ENCODE data around the gene ETFB. TPM values are rescaled to one million over a fixed set of nuclear protein-coding genes. Genes with fewer than 3 reads are reported as not detected.

Gene ETFB
- total and polyA plus RNA-seq, 9 of the 15 experiments (the other 6 are each of a cell fraction or from before 2014, with no cell fraction given), result 18.1 to 143 (median 96.1) TPM

DNA sequence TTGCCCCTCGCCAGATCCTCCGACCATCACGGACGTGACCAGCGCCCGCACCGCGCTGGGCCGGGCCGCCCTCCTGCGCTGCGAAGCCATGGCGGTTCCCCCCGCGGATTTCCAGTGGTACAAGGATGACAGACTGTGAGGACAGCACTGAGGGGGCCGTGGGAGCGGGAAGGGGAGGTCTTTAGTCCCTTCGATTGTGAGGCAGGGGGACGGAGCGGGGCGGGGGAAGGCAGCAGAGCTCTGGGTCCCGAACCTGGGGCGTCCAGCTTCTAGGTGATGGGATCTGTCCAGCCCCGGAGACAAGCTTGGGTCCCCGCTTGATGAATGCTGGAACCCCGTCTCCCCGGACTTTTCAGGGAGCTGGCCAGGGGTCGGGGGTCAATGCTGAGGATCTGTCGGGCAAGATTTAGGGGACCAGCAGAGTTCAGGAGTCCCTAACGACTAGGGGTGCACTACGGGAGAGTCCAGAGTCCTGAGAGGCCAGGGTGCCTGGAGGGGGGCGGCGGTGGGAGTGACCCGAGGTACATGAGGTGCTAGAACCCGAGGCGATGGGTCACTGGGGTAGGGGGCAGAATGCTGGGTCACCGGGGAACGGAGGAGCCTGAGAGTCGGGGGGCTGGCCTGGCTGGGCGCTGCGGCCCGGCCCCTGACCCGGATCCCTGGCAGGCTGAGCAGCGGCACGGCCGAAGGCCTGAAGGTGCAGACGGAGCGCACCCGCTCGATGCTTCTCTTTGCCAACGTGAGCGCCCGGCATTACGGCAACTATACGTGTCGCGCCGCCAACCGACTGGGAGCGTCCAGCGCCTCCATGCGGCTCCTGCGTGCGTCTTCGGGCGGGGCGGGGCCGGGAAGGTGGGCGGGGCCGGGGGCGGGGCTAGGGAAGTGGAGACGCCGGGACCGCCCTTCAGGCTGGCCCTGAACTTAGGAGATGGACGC lies 38.9 kb downstream of the ETFB start (continued):
- TF ChIP-seq, protein P1, sequence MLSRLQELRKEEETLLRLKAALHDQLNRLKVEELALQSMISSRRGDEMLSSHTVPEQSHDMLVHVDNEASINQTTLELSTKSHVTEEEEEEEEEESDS (CRISPR knock-in tag; IDR thresholded peaks at IDR 0.05), result no peak
- TF ChIP-seq NFE2 (IDR thresholded peaks at IDR 0.05; ENCODE audit: low read depth) (no peak), ZNF561 (CRISPR knock-in tag; conservative IDR thresholded peaks at IDR 0.05) (no peak), XRCC5 (IDR thresholded peaks at IDR 0.05; ENCODE audit: low read depth, low read length) (no peak), MBD2 (IDR thresholded peaks at IDR 0.05; ENCODE audit: borderline replicate concordance, low read depth) (no peak), ZNF507 (tag; conservative IDR thresholded peaks at IDR 0.05) (no peak), ZNF165 (CRISPR knock-in tag; IDR thresholded peaks at IDR 0.05; ENCODE audit: borderline replicate concordance) (no peak), ZBTB1 (CRISPR knock-in tag; IDR thresholded peaks at IDR 0.05; ENCODE audit: borderline replicate concordance, low read depth) (no peak), KAT7 (CRISPR knock-in tag; IDR thresholded peaks at IDR 0.05; ENCODE audit: borderline replicate concordance) (no peak), U2AF1 (optimal IDR thresholded peaks at IDR 0.05; ENCODE audit: low read depth, low read length) (no peak), NELFE (IDR thresholded peaks at IDR 0.05; ENCODE audit: insufficient read depth, insufficient read length) (no peak)
- TF ChIP-seq, protein P2, sequence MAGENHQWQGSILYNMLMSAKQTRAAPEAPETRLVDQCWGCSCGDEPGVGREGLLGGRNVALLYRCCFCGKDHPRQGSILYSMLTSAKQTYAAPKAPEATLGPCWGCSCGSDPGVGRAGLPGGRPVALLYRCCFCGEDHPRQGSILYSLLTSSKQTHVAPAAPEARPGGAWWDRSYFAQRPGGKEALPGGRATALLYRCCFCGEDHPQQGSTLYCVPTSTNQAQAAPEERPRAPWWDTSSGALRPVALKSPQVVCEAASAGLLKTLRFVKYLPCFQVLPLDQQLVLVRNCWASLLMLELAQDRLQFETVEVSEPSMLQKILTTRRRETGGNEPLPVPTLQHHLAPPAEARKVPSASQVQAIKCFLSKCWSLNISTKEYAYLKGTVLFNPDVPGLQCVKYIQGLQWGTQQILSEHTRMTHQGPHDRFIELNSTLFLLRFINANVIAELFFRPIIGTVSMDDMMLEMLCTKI (IDR thresholded peaks at IDR 0.05; ENCODE audit: partially characterized antibody), result no peak
- TF ChIP-seq, protein P3, sequence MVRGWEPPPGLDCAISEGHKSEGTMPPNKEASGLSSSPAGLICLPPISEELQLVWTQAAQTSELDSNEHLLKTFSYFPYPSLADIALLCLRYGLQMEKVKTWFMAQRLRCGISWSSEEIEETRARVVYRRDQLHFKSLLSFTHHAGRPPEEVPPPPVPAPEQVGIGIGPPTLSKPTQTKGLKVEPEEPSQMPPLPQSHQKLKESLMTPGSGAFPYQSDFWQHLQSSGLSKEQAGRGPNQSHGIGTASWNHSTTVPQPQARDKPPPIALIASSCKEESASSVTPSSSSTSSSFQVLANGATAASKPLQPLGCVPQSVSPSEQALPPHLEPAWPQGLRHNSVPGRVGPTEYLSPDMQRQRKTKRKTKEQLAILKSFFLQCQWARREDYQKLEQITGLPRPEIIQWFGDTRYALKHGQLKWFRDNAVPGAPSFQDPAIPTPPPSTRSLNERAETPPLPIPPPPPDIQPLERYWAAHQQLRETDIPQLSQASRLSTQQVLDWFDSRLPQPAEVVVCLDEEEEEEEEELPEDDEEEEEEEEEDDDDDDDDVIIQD (CRISPR knock-in tag; IDR thresholded peaks at IDR 0.05), result no peak
- TF ChIP-seq, protein P4, sequence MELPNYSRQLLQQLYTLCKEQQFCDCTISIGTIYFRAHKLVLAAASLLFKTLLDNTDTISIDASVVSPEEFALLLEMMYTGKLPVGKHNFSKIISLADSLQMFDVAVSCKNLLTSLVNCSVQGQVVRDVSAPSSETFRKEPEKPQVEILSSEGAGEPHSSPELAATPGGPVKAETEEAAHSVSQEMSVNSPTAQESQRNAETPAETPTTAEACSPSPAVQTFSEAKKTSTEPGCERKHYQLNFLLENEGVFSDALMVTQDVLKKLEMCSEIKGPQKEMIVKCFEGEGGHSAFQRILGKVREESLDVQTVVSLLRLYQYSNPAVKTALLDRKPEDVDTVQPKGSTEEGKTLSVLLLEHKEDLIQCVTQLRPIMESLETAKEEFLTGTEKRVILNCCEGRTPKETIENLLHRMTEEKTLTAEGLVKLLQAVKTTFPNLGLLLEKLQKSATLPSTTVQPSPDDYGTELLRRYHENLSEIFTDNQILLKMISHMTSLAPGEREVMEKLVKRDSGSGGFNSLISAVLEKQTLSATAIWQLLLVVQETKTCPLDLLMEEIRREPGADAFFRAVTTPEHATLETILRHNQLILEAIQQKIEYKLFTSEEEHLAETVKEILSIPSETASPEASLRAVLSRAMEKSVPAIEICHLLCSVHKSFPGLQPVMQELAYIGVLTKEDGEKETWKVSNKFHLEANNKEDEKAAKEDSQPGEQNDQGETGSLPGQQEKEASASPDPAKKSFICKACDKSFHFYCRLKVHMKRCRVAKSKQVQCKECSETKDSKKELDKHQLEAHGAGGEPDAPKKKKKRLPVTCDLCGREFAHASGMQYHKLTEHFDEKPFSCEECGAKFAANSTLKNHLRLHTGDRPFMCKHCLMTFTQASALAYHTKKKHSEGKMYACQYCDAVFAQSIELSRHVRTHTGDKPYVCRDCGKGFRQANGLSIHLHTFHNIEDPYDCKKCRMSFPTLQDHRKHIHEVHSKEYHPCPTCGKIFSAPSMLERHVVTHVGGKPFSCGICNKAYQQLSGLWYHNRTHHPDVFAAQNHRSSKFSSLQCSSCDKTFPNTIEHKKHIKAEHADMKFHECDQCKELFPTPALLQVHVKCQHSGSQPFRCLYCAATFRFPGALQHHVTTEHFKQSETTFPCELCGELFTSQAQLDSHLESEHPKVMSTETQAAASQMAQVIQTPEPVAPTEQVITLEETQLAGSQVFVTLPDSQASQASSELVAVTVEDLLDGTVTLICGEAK (IDR thresholded peaks at IDR 0.05), result 0 out of 2 replicates have a peak, but pooled peaks have one; percentile 32
- TF ChIP-seq, protein P4 (CRISPR knock-in tag; IDR thresholded peaks at IDR 0.05), result no peak

Measured in K562 (cell line).